GM21786 (cell line): ENCODE results near the gene KLK1.
"Not testable (repeated sequence)": the region's sequence is repeated elsewhere in the genome, so short reads cannot be mapped to it uniquely, and the experiment has no call there.

Experiments
- ATAC-seq: cut with Tn5 transposase; IDR thresholded peaks from one replicate; pipeline ENCODE4 v1.9.1; 2021; ENCODE audit not compliant: unreplicated experiment

KLK1 gene

GRCh38 chr19:50817941-50818858 is 5.4 kb downstream of the KLK1 start:
- peak; percentile 46 for ATAC-seq

GRCh38 chr19:50815439-50815838 is 8.1 kb downstream of the KLK1 start:
- no peak for ATAC-seq

- no peak for ATAC-seq
Measured at GRCh38 chr19:50814883-50815282, 8.7 kb downstream of the KLK1 start.

- ATAC-seq: no peak
Measured at GRCh38 chr19:50812474-50812873, 11.1 kb downstream of the KLK1 start.

- not testable (repeated sequence) for ATAC-seq
Measured at GRCh38 chr19:50811622-50812238, 11.9 kb downstream of the KLK1 start.

- ATAC-seq: no peak
Measured at GRCh38 chr19:50808856-50809255, 14.7 kb downstream of the KLK1 start.

- peak; percentile 87 for ATAC-seq
Measured at GRCh38 chr19:50804420-50805272, 18.9 kb downstream of the KLK1 start.

GRCh38 chr19:50803633-50804419 is 19.8 kb downstream of the KLK1 start:
- ATAC-seq: no peak

GRCh38 chr19:50801107-50801506 is 22.5 kb downstream of the KLK1 start:
- no peak for ATAC-seq

- ATAC-seq: no peak
Measured at GRCh38 chr19:50799547-50799851, 24.1 kb downstream of the KLK1 start.

- no peak for ATAC-seq
Measured at GRCh38 chr19:50798659-50799546, 24.7 kb downstream of the KLK1 start.

- ATAC-seq: no peak
Measured at GRCh38 chr19:50797781-50798658, 25.6 kb downstream of the KLK1 start.

GRCh38 chr19:50797429-50797780 is 26.2 kb downstream of the KLK1 start:
- no peak for ATAC-seq

GRCh38 chr19:50796634-50797428 is 26.8 kb downstream of the KLK1 start:
- ATAC-seq: no peak

GRCh38 chr19:50796128-50796633 is 27.4 kb downstream of the KLK1 start:
- ATAC-seq: no peak

- ATAC-seq: no peak
Measured at GRCh38 chr19:50795664-50796073, 27.9 kb downstream of the KLK1 start.

- no peak for ATAC-seq
Measured at GRCh38 chr19:50794876-50795663, 28.5 kb downstream of the KLK1 start.
